ENCODE data around the gene KCNK16. TPM values are rescaled to one million over a fixed set of nuclear protein-coding genes. Genes with fewer than 3 reads are reported as not detected.

KCNK16 gene
- total RNA-seq, 4 donors from 2014 or later = not detected

DNA sequence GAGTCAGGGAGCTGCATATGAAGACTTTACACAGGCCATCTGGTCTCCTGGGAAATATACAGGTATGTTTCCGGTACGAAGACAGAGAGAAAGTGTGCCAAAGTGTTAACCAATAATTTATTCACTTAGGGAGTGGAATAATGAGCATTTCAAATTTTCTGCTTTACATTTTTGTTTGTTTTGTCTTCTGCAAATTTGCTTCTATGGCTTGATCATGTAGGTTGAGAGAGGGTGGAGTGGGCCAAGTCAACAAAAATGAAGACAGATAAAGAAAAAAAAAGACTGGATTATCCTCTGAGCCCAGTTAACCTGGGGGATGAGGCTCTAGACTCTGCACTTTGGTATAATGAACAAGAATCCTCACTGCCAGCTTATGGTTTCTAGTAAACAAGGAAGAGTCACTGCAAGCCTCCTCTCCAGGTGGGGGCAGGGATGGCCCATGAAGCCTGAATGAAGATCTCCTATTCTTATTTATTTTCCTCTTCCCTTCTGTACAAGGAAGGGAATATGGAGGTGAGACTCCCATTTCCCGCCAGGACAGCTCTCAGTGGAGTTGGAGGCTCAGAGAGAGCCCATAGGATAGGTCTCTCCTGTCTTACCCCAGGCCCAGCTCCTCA, 46.0 kb downstream of the KCNK16 start:
- TF ChIP-seq EP300 (IDR thresholded peaks at IDR 0.05; ENCODE audit: low read depth) = no peak
- TF ChIP-seq, protein P1, sequence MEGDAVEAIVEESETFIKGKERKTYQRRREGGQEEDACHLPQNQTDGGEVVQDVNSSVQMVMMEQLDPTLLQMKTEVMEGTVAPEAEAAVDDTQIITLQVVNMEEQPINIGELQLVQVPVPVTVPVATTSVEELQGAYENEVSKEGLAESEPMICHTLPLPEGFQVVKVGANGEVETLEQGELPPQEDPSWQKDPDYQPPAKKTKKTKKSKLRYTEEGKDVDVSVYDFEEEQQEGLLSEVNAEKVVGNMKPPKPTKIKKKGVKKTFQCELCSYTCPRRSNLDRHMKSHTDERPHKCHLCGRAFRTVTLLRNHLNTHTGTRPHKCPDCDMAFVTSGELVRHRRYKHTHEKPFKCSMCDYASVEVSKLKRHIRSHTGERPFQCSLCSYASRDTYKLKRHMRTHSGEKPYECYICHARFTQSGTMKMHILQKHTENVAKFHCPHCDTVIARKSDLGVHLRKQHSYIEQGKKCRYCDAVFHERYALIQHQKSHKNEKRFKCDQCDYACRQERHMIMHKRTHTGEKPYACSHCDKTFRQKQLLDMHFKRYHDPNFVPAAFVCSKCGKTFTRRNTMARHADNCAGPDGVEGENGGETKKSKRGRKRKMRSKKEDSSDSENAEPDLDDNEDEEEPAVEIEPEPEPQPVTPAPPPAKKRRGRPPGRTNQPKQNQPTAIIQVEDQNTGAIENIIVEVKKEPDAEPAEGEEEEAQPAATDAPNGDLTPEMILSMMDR (IDR thresholded peaks at IDR 0.05) = no peak
- TF ChIP-seq POLR2AphosphoS5 (IDR thresholded peaks at IDR 0.05) = no peak
- no peak for TF ChIP-seq POLR2A (IDR thresholded peaks at IDR 0.05)
- Histone ChIP-seq H3K4me1 (peaks cover 12 to 32% (median 23%) of the 10 kb centered on the region in 4 donors), H3K4me3 (no peak overlapping the region), H3K9me3 (no peaks in the 10 kb centered on the region), H3K27me3 (no peaks in the 10 kb centered on the region), H3K36me3 (no peaks in the 10 kb centered on the region), H3K27ac (peak overlapping the region; percentile 48 to 74 (median 66))
- DNase-seq = peak; percentile 30
- intact Hi-C loops (cut with DNase I; ENCODE audit: low total_unique reads) = no loop called here
- in situ Hi-C loops (cut with MboI; ENCODE audit: low pct_ligation_motif_present in 1 of 4, low pct_unique_long_range_greater_than_20kb in 1 of 4, low sequenced_read_pairs in 3 of 4) = no loop called here
- WGBS, 2 donors (ENCODE audit: low coverage in 1 of 2) = 54 to 82% methylated on average over 3 of the region's 3 CpGs

- intact Hi-C loops (cut with DNase I; ENCODE audit: low total_unique reads) = no loop called here
- Histone ChIP-seq H3K4me1 (peaks cover 4 to 17% (median 10%) of the 10 kb centered on the region in 4 donors), H3K27ac (no peak overlapping the region), H3K4me3 (no peak overlapping the region), H3K36me3 (no peaks in the 10 kb centered on the region), H3K9me3 (no peaks in the 10 kb centered on the region), H3K27me3 (no peaks in the 10 kb centered on the region)
- in situ Hi-C loops (cut with MboI; ENCODE audit: low pct_ligation_motif_present in 1 of 4, low pct_unique_long_range_greater_than_20kb in 1 of 4, low sequenced_read_pairs in 3 of 4) = no loop called here
- 80 to 84% methylated on average over 2 to 3 of the region's 3 CpGs for WGBS, 2 donors (ENCODE audit: low coverage in 1 of 2)
- no peak for TF ChIP-seq EP300 (IDR thresholded peaks at IDR 0.05; ENCODE audit: low read depth)
- no peak for DNase-seq
These were observed 47.6 kb downstream of the KCNK16 start for GRCh38 chr6:39274903-39275302.

GRCh38 chr6:39274471-39274870, 48.0 kb downstream of the KCNK16 start:
- Histone ChIP-seq H3K27ac (no peak overlapping the region), H3K4me3 (no peak overlapping the region), H3K27me3 (no peaks in the 10 kb centered on the region), H3K9me3 (no peaks in the 10 kb centered on the region), H3K36me3 (no peaks in the 10 kb centered on the region), H3K4me1 (peaks cover 0 to 17% (median 6%) of the 10 kb centered on the region in 4 donors)
- no peak for DNase-seq
- in situ Hi-C loops (cut with MboI; ENCODE audit: low pct_ligation_motif_present in 1 of 4, low pct_unique_long_range_greater_than_20kb in 1 of 4, low sequenced_read_pairs in 3 of 4) = no loop called here
- intact Hi-C loops (cut with DNase I; ENCODE audit: low total_unique reads) = no loop called here
- TF ChIP-seq POLR2A (IDR thresholded peaks at IDR 0.05) = no peak
- TF ChIP-seq EP300 (IDR thresholded peaks at IDR 0.05; ENCODE audit: low read depth) = no peak
- TF ChIP-seq, protein P1 (IDR thresholded peaks at IDR 0.05) = no peak
- TF ChIP-seq POLR2AphosphoS5 (IDR thresholded peaks at IDR 0.05) = no peak
- WGBS, 2 donors (ENCODE audit: low coverage in 1 of 2) = 70 to 72% methylated on average over 2 to 4 of the region's 4 CpGs

- Histone ChIP-seq H3K4me1 (peaks cover 0 to 14% (median 0%) of the 10 kb centered on the region in 4 donors), H3K27me3 (no peaks in the 10 kb centered on the region), H3K9me3 (no peaks in the 10 kb centered on the region), H3K27ac (peak overlapping the region in 1 of 4 donors; percentile 36), H3K4me3 (no peak overlapping the region), H3K36me3 (no peaks in the 10 kb centered on the region)
- TF ChIP-seq EP300 (IDR thresholded peaks at IDR 0.05; ENCODE audit: low read depth) (no peak), POLR2A (IDR thresholded peaks at IDR 0.05) (no peak), POLR2AphosphoS5 (IDR thresholded peaks at IDR 0.05) (no peak)
- TF ChIP-seq, protein P1 (IDR thresholded peaks at IDR 0.05) = no peak
- in situ Hi-C loops (cut with MboI; ENCODE audit: low pct_ligation_motif_present in 1 of 4, low pct_unique_long_range_greater_than_20kb in 1 of 4, low sequenced_read_pairs in 3 of 4) (no loop called here), intact Hi-C loops (cut with DNase I; ENCODE audit: low total_unique reads) (no loop called here)
- DNase-seq = peak; percentile 41
- 61% methylated on average over 6 of the region's 6 CpGs; no CpG with 5 or more reads in 1 of the 2 donors for WGBS, 2 donors (ENCODE audit: low coverage in 1 of 2)
These were observed 49.1 kb downstream of the KCNK16 start for GRCh38 chr6:39273406-39273821.
